Left forelimb (tissue), 1 donor: ENCODE data around the gene PRR29.

Source experiments
- DNase-seq: peaks from one replicate; pipeline ENCODE4 v3.0.0-alpha.2; 2018; ENCODE audit warnings: low spot score

PRR29 gene

GRCh38 chr17:63998050-63998720, at the start of gene PRR29:
Gene PRR29 (plus strand): TSS chr17:63998351. CDS start chr17:63998365, 14 bp downstream.
- DNase-seq, result peak; percentile 87

- DNase-seq, result no peak
Measured at GRCh38 chr17:63948521-63948920, 49.6 kb upstream of the PRR29 start.

- DNase-seq, result no peak
Measured at GRCh38 chr17:63949576-63950250, 48.4 kb upstream of the PRR29 start.

- DNase-seq, result no peak
Measured at GRCh38 chr17:63950940-63951907, 46.9 kb upstream of the PRR29 start.

GRCh38 chr17:63954402-63955063, 43.6 kb upstream of the PRR29 start:
- no peak for DNase-seq

- no peak for DNase-seq
Measured at GRCh38 chr17:63955232-63955631, 42.9 kb upstream of the PRR29 start.

- no peak for DNase-seq
Measured at GRCh38 chr17:63955791-63956190, 42.4 kb upstream of the PRR29 start.

GRCh38 chr17:63956296-63956920, 41.7 kb upstream of the PRR29 start:
- no peak for DNase-seq

GRCh38 chr17:63960006-63960405, 38.1 kb upstream of the PRR29 start:
- no peak for DNase-seq

GRCh38 chr17:63960430-63960829, 37.7 kb upstream of the PRR29 start:
- no peak for DNase-seq

GRCh38 chr17:63961355-63962212, 36.6 kb upstream of the PRR29 start:
- no peak for DNase-seq

- DNase-seq, result no peak
Measured at GRCh38 chr17:63962298-63962744, 35.8 kb upstream of the PRR29 start.

- no peak for DNase-seq
Measured at GRCh38 chr17:63963123-63963522, 35.0 kb upstream of the PRR29 start.

- no peak for DNase-seq
Measured at GRCh38 chr17:63966646-63967264, 31.4 kb upstream of the PRR29 start.

- DNase-seq, result no peak
Measured at GRCh38 chr17:63967953-63968352, 30.2 kb upstream of the PRR29 start.

- DNase-seq, result no peak
Measured at GRCh38 chr17:63969278-63969677, 28.9 kb upstream of the PRR29 start.

GRCh38 chr17:63972796-63973195, 25.4 kb upstream of the PRR29 start, which contains the start of gene SCN4A:
Gene SCN4A (minus strand): TSS chr17:63972918. CDS start chr17:63972841, 77 bp downstream.
- DNase-seq, result no peak

GRCh38 chr17:63973247-63973646, 24.9 kb upstream of the PRR29 start:
- no peak for DNase-seq

- DNase-seq, result no peak
Measured at GRCh38 chr17:63973930-63974593, 24.1 kb upstream of the PRR29 start.
